Testis (tissue), 2 donors: ENCODE data around the gene NUP214.

Experiments used
- CTCF ChIP-seq, 3 experiments: fragments of 450-650 bp in 2 of 3; fragments of 200-600 bp in 1 of 3; sonication (generic) in 1 of 3; IDR thresholded peaks; one replicate each; pipeline ENCODE4 v1.5.1; 2016 to 2019; ENCODE audit warnings: antibody characterized with exemption in 3 of 3, mild to moderate bottlenecking in 2 of 3, moderate library complexity in 1 of 3
- POLR2A ChIP-seq: fragments of 450-650 bp; IDR thresholded peaks from one replicate; pipeline ENCODE4 v1.6.1; 2017; ENCODE audit warnings: antibody characterized with exemption, mild to moderate bottlenecking, moderate library complexity

GRCh38 chr9:131097126-131097947, 28.0 kb upstream of the NUP214 start:
- TF ChIP-seq POLR2A = no peak
- no peak for TF ChIP-seq CTCF (IDR thresholded peaks at IDR 0.05)
